C4-2B (cell line): ENCODE measurements around the gene RPRD2.

Experiments used
- ZFX ChIP-seq: fragments of 450-650 bp; IDR thresholded peaks from 2 replicates; pipeline ENCODE4 v1.6.1; 2017
- TF ChIP-seq, protein P1 (sequence below): fragments of 450-650 bp; conservative IDR thresholded peaks from 2 replicates; pipeline ENCODE4 v1.5.1; 2017; ENCODE audit warnings: mild to moderate bottlenecking

DNA sequence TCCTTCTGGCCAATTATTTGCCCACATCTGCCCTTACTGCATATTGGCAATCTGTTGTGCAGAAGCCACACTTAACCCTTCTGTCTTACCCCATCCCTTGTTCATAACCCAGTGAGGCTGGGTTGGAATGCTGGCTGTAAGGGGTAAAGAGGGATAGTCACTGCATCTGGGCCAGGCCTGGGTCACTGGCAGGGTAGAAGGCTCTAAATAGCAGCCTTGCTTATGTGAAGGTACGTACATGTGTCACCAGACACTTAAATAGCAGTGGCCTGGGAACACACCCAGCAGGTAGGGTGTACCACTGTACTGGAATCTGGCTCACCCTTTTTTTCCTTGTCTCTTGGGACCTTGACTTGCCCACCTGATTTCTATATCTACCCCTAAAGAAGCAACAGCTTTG is 113.4 kb downstream of the RPRD2 start:
- TF ChIP-seq, protein P1, sequence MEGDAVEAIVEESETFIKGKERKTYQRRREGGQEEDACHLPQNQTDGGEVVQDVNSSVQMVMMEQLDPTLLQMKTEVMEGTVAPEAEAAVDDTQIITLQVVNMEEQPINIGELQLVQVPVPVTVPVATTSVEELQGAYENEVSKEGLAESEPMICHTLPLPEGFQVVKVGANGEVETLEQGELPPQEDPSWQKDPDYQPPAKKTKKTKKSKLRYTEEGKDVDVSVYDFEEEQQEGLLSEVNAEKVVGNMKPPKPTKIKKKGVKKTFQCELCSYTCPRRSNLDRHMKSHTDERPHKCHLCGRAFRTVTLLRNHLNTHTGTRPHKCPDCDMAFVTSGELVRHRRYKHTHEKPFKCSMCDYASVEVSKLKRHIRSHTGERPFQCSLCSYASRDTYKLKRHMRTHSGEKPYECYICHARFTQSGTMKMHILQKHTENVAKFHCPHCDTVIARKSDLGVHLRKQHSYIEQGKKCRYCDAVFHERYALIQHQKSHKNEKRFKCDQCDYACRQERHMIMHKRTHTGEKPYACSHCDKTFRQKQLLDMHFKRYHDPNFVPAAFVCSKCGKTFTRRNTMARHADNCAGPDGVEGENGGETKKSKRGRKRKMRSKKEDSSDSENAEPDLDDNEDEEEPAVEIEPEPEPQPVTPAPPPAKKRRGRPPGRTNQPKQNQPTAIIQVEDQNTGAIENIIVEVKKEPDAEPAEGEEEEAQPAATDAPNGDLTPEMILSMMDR, result no peak
- no peak for TF ChIP-seq ZFX
